Activated T-helper 17 cell treated with anti-CD3 and anti-CD28 coated beads, Interleukin-2, amount 50 U/mL, for 72 hours (primary cell): Measurements from ENCODE around the gene AGPS. TPM values are rescaled to one million over a fixed set of nuclear protein-coding genes. Genes with fewer than 3 reads are reported as not detected.

Experiments used
- ATAC-seq: fragments of 150-1000 bp; cut with Tn5 transposase; replicated peaks from 2 replicates; pipeline ENCODE4 v1.10.0; 2021; ENCODE audit warnings: mild to moderate bottlenecking, moderate library complexity
- H3K27ac Mint-ChIP-seq: one replicate; pipeline ENCODE4 v1.8.0; 2022; ENCODE audit warnings: mixed read lengths
- H3K27me3 Mint-ChIP-seq: one replicate; pipeline ENCODE4 v1.8.0; 2022; ENCODE audit warnings: mixed read lengths
- H3K36me3 Mint-ChIP-seq: one replicate; pipeline ENCODE4 v1.8.0; 2022; ENCODE audit warnings: low read depth, mild to moderate bottlenecking, mixed read lengths
- H3K4me1 Mint-ChIP-seq: one replicate; pipeline ENCODE4 v1.8.0; 2022; ENCODE audit warnings: mixed read lengths
- H3K4me3 Mint-ChIP-seq: one replicate; pipeline ENCODE4 v1.8.0; 2022; ENCODE audit warnings: mild to moderate bottlenecking, mixed read lengths
- H3K9me3 Mint-ChIP-seq: one replicate; pipeline ENCODE4 v1.8.0; 2022; ENCODE audit warnings: mixed read lengths
- total RNA-seq, 2 donors: library from RNA; stranded (reverse); gene quantifications; one replicate each; pipeline ENCODE4 v1.2.3, GENCODE V29; 2022

AGPS gene
- total RNA-seq, 2 donors from 2014 or later, result 31.4 to 70.0 TPM

- H3K27me3 Mint-ChIP-seq, result peaks cover 13% of the 10 kb centered on the region
Observed at GRCh38 chr2:177589186-177589585, 196.6 kb downstream of the AGPS start.

GRCh38 chr2:177592397-177592796, 199.8 kb downstream of the AGPS start:
- ATAC-seq, result no peak
- H3K4me1 Mint-ChIP-seq, result no peaks in the 10 kb centered on the region
- no peaks in the 10 kb centered on the region for H3K9me3 Mint-ChIP-seq
- H3K27ac Mint-ChIP-seq, result no peak overlapping the region
- H3K36me3 Mint-ChIP-seq, result no peaks in the 10 kb centered on the region
- peaks cover 13% of the 10 kb centered on the region for H3K27me3 Mint-ChIP-seq
- H3K4me3 Mint-ChIP-seq, result no peak overlapping the region

More at GRCh38 chr2:177589186-177589585, 196.6 kb downstream of the AGPS start:
- Mint-ChIP-seq H3K9me3 (no peaks in the 10 kb centered on the region), H3K27ac (no peak overlapping the region), H3K4me3 (no peak overlapping the region), H3K36me3 (no peaks in the 10 kb centered on the region), H3K4me1 (no peaks in the 10 kb centered on the region)
- ATAC-seq, result no peak

- Mint-ChIP-seq H3K9me3 (no peaks in the 10 kb centered on the region), H3K4me1 (no peaks in the 10 kb centered on the region), H3K27ac (no peak overlapping the region), H3K27me3 (peaks cover 13% of the 10 kb centered on the region), H3K4me3 (no peak overlapping the region), H3K36me3 (no peaks in the 10 kb centered on the region)
- ATAC-seq, result no peak
Observed at GRCh38 chr2:177592945-177593344, 200.4 kb downstream of the AGPS start.

- Mint-ChIP-seq H3K9me3 (no peaks in the 10 kb centered on the region), H3K27ac (no peak overlapping the region)
Observed at GRCh38 chr2:177593402-177593801, 200.8 kb downstream of the AGPS start.

More at GRCh38 chr2:177593402-177593801, 200.8 kb downstream of the AGPS start:
- no peak for ATAC-seq
- Mint-ChIP-seq H3K4me3 (no peak overlapping the region), H3K36me3 (no peaks in the 10 kb centered on the region), H3K27me3 (peaks cover 13% of the 10 kb centered on the region), H3K4me1 (no peaks in the 10 kb centered on the region)

Other genes starting within 250 kb of the AGPS start
- 100 to 1,000 TPM; 120 to 260 TPM for gene HNRNPA3, start 180.0 kb upstream of the AGPS start, total RNA-seq
- 10 to 100 TPM; 39.3 to 49.4 TPM for gene NFE2L2, start 128.0 kb upstream of the AGPS start, total RNA-seq